ENCODE data around the gene RARB.

The RARB gene

GRCh38 chr3:25537516-25537915 lies 109.5 kb downstream of the RARB start:
- DNase-seq (ENCODE audit: extremely low spot score) = no peak
- CTCF ChIA-PET = no interaction called here
- POLR2A ChIA-PET = no interaction called here
- TF ChIP-seq SUZ12 (IDR thresholded peaks at IDR 0.05) = no peak
- peak; percentile 47; the same call in 1 of the 2 replicates for TF ChIP-seq PKNOX1 (IDR thresholded peaks at IDR 0.05)

- DNase-seq (ENCODE audit: extremely low spot score) = no peak
- POLR2A ChIA-PET = no interaction called here
- TF ChIP-seq PKNOX1 (IDR thresholded peaks at IDR 0.05) (no peak), ARNT (IDR thresholded peaks at IDR 0.05) (no peak), SP1 (IDR thresholded peaks at IDR 0.05) (no peak), BHLHE40 (IDR thresholded peaks at IDR 0.05; ENCODE audit: borderline replicate concordance) (no peak), NFRKB (IDR thresholded peaks at IDR 0.05) (no peak), CTBP1 (IDR thresholded peaks at IDR 0.05; ENCODE audit: borderline replicate concordance) (no peak), LEF1 (IDR thresholded peaks at IDR 0.05; ENCODE audit: borderline replicate concordance) (no peak)
- CTCF ChIA-PET = no interaction called here
Measured at GRCh38 chr3:25540273-25540672, 112.2 kb downstream of the RARB start.

- TF ChIP-seq FOXK2 (IDR thresholded peaks at IDR 0.05) (no peak), SP1 (IDR thresholded peaks at IDR 0.05) (no peak), BHLHE40 (IDR thresholded peaks at IDR 0.05; ENCODE audit: borderline replicate concordance) (no peak), ELF4 (IDR thresholded peaks at IDR 0.05) (no peak), ZNF384 (IDR thresholded peaks at IDR 0.05) (no peak), PKNOX1 (IDR thresholded peaks at IDR 0.05) (no peak), LEF1 (IDR thresholded peaks at IDR 0.05; ENCODE audit: borderline replicate concordance) (no peak), HDGF (IDR thresholded peaks at IDR 0.05; ENCODE audit: borderline replicate concordance) (no peak)
- DNase-seq (ENCODE audit: extremely low spot score) = no peak
- ChIA-PET CTCF (interaction anchor here (0.6 kb wide), 1 partner anchor 87 kb away, joined by 4 read pairs; no protein-coding TSS in a partner anchor), POLR2A (no interaction called here)
Measured at GRCh38 chr3:25542492-25543039, 114.5 kb downstream of the RARB start.

- CTCF ChIA-PET = no interaction called here
- DNase-seq (ENCODE audit: extremely low spot score) = no peak
- no peak for TF ChIP-seq ARNT (IDR thresholded peaks at IDR 0.05)
- no peak for TF ChIP-seq L3MBTL2 (conservative IDR thresholded peaks at IDR 0.05)
- TF ChIP-seq ZNF384 (IDR thresholded peaks at IDR 0.05) = no peak
- TF ChIP-seq NFRKB (IDR thresholded peaks at IDR 0.05) = no peak
- no peak for TF ChIP-seq FOXM1 (IDR thresholded peaks at IDR 0.05; ENCODE audit: borderline replicate concordance)
- TF ChIP-seq CTBP1 (IDR thresholded peaks at IDR 0.05; ENCODE audit: borderline replicate concordance) = no peak
- no peak for TF ChIP-seq HDGF (IDR thresholded peaks at IDR 0.05; ENCODE audit: borderline replicate concordance)
- TF ChIP-seq TARDBP (IDR thresholded peaks at IDR 0.05) = no peak
- no peak for TF ChIP-seq SUZ12 (IDR thresholded peaks at IDR 0.05)
- TF ChIP-seq SP1 (IDR thresholded peaks at IDR 0.05) = no peak
- no peak for TF ChIP-seq PKNOX1 (IDR thresholded peaks at IDR 0.05)
- TF ChIP-seq FOXK2 (IDR thresholded peaks at IDR 0.05) = no peak
- no peak for TF ChIP-seq LEF1 (IDR thresholded peaks at IDR 0.05; ENCODE audit: borderline replicate concordance)
- no peak for TF ChIP-seq ELF4 (IDR thresholded peaks at IDR 0.05)
- POLR2A ChIA-PET = no interaction called here
Measured at GRCh38 chr3:25547103-25547502, 119.0 kb downstream of the RARB start.

- TF ChIP-seq BHLHE40 (IDR thresholded peaks at IDR 0.05; ENCODE audit: borderline replicate concordance) = no peak
- peak; percentile 79 for TF ChIP-seq ZNF384 (IDR thresholded peaks at IDR 0.05)
- no peak for TF ChIP-seq FOXA1 (IDR thresholded peaks at IDR 0.05)
- no peak for TF ChIP-seq FOXK2 (IDR thresholded peaks at IDR 0.05)
- no peak for TF ChIP-seq FOXM1 (IDR thresholded peaks at IDR 0.05; ENCODE audit: borderline replicate concordance)
- TF ChIP-seq ARNT (IDR thresholded peaks at IDR 0.05) = no peak
- TF ChIP-seq L3MBTL2 (conservative IDR thresholded peaks at IDR 0.05) = no peak
- no peak for TF ChIP-seq TARDBP (IDR thresholded peaks at IDR 0.05)
- TF ChIP-seq LEF1 (IDR thresholded peaks at IDR 0.05; ENCODE audit: borderline replicate concordance) = no peak
- peak; percentile 61 for TF ChIP-seq PKNOX1 (IDR thresholded peaks at IDR 0.05)
- no peak for TF ChIP-seq SP1 (IDR thresholded peaks at IDR 0.05)
- ChIA-PET POLR2A (no interaction called here), CTCF (interaction anchor here (0.6 kb wide), 1 partner anchor 40 kb away, joined by 3 read pairs; no protein-coding TSS in a partner anchor)
- no peak for DNase-seq (ENCODE audit: extremely low spot score)
Measured at GRCh38 chr3:25547943-25548674, 120.0 kb downstream of the RARB start.
